K562 (cell line): ENCODE measurements around the gene UBE2I. TPM values are rescaled to one million over a fixed set of nuclear protein-coding genes. Genes with fewer than 3 reads are reported as not detected.

Experiments used
- CHD4 ChIP-seq: fragments of 200-600 bp; sonication (generic); IDR thresholded peaks from 3 replicates; pipeline ENCODE4 v1.6.1; 2012; ENCODE audit warnings: low read depth, mild to moderate bottlenecking, mixed read lengths, low read length, inconsistent platforms; ENCODE audit not compliant: insufficient read depth, insufficient replicate concordance, poor library complexity, severe bottlenecking
- KAT8 ChIP-seq: fragments of 450-650 bp; IDR thresholded peaks from 2 replicates; pipeline ENCODE4 v1.6.1; 2016; ENCODE audit warnings: low read depth, mild to moderate bottlenecking
- RCOR1 ChIP-seq, 2 experiments: IDR thresholded peaks; 2 replicates each; pipeline ENCODE4 v1.6.1; 2012; ENCODE audit warnings: low read depth in 2 of 2, low read length in 2 of 2, borderline replicate concordance in 1 of 2, improper control_type of control experiment in 1 of 2
- polyA plus RNA-seq, 8 experiments: library from polyadenylated mRNA; depleted of rRNA in 4 of 8; stranded (reverse) in 5 of 8; unstranded in 3 of 8; fragments of >200 nt; fragmentation: Nextera tagmentation in 2 of 8; fragmentation: Illumina TruSeq in 1 of 8; extraction: Ambion mirVana in 2 of 8; extraction: Trizol in 1 of 8; gene quantifications; 2 replicates each; pipeline versions ENCODE4 v1.2.1 to v1.2.3, GENCODE V29; 2011 to 2014; ENCODE audit warnings: inconsistent platforms in 1 of 8, missing spikeins in 1 of 8
- total RNA-seq, 7 experiments: library from RNA; depleted of rRNA in 6 of 7; stranded (reverse); fragments of >200 nt in 6 of 7; fragmentation: Illumina TruSeq in 2 of 7; extraction: Trizol in 2 of 7; gene quantifications; 2 replicates each; pipeline versions ENCODE4 v1.2.1 to v1.2.3, GENCODE V29; 2011 to 2021; ENCODE audit warnings: low replicate concordance in 1 of 7
- TF ChIP-seq, protein P1 (sequence below): fragments of 450-650 bp; IDR thresholded peaks from 2 replicates; pipeline ENCODE4 v1.6.1; 2016; ENCODE audit warnings: mild to moderate bottlenecking, moderate library complexity

The UBE2I gene
- total and polyA plus RNA-seq, 9 of the 15 experiments (the other 6 are each of a cell fraction or from before 2014, with no cell fraction given): 36.6 to 254 (median 104) TPM

DNA sequence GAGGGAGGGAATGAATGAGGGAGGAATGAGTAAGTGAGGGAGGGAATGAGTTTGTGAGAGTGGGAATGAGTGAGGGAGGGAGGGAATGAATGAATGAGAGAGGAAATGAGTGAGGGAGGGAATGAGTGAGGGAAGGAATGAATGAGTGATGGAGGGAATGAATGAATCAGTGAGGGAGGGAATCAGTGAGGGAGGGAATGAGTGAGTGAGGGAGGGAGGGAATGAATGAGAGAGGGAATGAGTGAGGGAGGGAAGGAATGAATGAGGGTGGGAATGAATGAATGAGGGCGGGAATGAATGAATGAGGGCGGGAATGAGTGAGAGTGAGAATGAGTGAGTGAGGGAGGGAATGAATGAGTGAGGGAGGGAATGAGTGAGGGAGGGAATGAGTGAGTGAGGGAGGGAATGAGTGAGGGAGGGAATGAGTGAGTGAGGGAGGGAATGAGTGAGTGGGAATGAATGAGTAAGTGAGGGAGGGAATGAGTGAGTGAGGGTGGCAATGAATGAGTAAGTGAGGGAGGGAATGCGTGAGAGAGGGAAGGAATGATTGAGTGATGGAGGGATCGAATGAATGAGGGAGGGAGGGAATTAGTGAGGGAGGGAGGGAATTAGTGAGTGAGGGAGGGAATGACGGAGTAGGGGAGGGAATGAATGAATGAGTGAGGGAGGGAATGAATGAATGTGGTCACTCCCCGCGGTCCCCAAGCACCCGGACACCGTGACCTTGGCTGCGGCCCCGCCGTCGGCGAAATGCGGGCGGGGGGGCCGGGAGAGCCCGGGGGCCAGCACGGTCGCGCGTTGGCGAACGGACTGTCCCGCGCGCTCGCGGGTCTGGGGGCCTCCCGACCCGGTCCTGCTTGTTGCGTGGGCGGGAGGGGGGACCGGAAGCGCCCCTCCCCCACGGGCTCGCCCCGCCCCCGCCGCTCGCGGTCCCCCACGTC lies 1.1 kb upstream of the UBE2I start (continued):
- TF ChIP-seq, protein P1, sequence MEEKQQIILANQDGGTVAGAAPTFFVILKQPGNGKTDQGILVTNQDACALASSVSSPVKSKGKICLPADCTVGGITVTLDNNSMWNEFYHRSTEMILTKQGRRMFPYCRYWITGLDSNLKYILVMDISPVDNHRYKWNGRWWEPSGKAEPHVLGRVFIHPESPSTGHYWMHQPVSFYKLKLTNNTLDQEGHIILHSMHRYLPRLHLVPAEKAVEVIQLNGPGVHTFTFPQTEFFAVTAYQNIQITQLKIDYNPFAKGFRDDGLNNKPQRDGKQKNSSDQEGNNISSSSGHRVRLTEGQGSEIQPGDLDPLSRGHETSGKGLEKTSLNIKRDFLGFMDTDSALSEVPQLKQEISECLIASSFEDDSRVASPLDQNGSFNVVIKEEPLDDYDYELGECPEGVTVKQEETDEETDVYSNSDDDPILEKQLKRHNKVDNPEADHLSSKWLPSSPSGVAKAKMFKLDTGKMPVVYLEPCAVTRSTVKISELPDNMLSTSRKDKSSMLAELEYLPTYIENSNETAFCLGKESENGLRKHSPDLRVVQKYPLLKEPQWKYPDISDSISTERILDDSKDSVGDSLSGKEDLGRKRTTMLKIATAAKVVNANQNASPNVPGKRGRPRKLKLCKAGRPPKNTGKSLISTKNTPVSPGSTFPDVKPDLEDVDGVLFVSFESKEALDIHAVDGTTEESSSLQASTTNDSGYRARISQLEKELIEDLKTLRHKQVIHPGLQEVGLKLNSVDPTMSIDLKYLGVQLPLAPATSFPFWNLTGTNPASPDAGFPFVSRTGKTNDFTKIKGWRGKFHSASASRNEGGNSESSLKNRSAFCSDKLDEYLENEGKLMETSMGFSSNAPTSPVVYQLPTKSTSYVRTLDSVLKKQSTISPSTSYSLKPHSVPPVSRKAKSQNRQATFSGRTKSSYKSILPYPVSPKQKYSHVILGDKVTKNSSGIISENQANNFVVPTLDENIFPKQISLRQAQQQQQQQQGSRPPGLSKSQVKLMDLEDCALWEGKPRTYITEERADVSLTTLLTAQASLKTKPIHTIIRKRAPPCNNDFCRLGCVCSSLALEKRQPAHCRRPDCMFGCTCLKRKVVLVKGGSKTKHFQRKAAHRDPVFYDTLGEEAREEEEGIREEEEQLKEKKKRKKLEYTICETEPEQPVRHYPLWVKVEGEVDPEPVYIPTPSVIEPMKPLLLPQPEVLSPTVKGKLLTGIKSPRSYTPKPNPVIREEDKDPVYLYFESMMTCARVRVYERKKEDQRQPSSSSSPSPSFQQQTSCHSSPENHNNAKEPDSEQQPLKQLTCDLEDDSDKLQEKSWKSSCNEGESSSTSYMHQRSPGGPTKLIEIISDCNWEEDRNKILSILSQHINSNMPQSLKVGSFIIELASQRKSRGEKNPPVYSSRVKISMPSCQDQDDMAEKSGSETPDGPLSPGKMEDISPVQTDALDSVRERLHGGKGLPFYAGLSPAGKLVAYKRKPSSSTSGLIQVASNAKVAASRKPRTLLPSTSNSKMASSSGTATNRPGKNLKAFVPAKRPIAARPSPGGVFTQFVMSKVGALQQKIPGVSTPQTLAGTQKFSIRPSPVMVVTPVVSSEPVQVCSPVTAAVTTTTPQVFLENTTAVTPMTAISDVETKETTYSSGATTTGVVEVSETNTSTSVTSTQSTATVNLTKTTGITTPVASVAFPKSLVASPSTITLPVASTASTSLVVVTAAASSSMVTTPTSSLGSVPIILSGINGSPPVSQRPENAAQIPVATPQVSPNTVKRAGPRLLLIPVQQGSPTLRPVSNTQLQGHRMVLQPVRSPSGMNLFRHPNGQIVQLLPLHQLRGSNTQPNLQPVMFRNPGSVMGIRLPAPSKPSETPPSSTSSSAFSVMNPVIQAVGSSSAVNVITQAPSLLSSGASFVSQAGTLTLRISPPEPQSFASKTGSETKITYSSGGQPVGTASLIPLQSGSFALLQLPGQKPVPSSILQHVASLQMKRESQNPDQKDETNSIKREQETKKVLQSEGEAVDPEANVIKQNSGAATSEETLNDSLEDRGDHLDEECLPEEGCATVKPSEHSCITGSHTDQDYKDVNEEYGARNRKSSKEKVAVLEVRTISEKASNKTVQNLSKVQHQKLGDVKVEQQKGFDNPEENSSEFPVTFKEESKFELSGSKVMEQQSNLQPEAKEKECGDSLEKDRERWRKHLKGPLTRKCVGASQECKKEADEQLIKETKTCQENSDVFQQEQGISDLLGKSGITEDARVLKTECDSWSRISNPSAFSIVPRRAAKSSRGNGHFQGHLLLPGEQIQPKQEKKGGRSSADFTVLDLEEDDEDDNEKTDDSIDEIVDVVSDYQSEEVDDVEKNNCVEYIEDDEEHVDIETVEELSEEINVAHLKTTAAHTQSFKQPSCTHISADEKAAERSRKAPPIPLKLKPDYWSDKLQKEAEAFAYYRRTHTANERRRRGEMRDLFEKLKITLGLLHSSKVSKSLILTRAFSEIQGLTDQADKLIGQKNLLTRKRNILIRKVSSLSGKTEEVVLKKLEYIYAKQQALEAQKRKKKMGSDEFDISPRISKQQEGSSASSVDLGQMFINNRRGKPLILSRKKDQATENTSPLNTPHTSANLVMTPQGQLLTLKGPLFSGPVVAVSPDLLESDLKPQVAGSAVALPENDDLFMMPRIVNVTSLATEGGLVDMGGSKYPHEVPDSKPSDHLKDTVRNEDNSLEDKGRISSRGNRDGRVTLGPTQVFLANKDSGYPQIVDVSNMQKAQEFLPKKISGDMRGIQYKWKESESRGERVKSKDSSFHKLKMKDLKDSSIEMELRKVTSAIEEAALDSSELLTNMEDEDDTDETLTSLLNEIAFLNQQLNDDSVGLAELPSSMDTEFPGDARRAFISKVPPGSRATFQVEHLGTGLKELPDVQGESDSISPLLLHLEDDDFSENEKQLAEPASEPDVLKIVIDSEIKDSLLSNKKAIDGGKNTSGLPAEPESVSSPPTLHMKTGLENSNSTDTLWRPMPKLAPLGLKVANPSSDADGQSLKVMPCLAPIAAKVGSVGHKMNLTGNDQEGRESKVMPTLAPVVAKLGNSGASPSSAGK: no peak
- TF ChIP-seq RCOR1 (IDR thresholded peaks at IDR 0.05; ENCODE audit: borderline replicate concordance in 1 of 2, low read depth in 2 of 2, low read length in 2 of 2): peak in 1 of 2 experiments; percentile 59; a peak in 2 of 4 replicates
- TF ChIP-seq CHD4: peak; percentile 84
- no peak for TF ChIP-seq KAT8
